Activated naive CD4-positive, alpha-beta T cell treated with anti-CD3 and anti-CD28 coated beads for 36 hours (primary cell): ENCODE data around the gene NDUFB2. TPM values are rescaled to one million over a fixed set of nuclear protein-coding genes. Genes with fewer than 3 reads are reported as not detected.

Source experiments
- total RNA-seq, 2 experiments: library from RNA; stranded (reverse); gene quantifications; one replicate each; pipeline ENCODE4 v1.2.3, GENCODE V29; 2021

The NDUFB2 gene
- total RNA-seq, 2 experiments from 2014 or later = 167 to 179 TPM

Other genes starting within 250 kb of the NDUFB2 start
- 10 to 100 TPM; 77.6 to 78.6 TPM for gene MKRN1, start 217.2 kb upstream of the NDUFB2 start, total RNA-seq
- gene DENND2A, start 55.9 kb upstream of the NDUFB2 start, total RNA-seq = not detected
- gene ADCK2, start 23.8 kb upstream of the NDUFB2 start, total RNA-seq = 10 to 100 TPM; 22.1 TPM
- gene BRAF, start 228.2 kb downstream of the NDUFB2 start, total RNA-seq = 10 to 100 TPM; 24.6 to 28.6 TPM